GM13976 (cell line): ENCODE results near the gene MINAR1.

Experiments used
- DNase-seq: peaks from one replicate; pipeline ENCODE4 v3.0.0; 2012; ENCODE audit warnings: low spot score
- CTCF ChIP-seq: IDR thresholded peaks from 2 replicates; pipeline ENCODE4 v1.5.1; 2012; ENCODE audit warnings: borderline replicate concordance, mild to moderate bottlenecking; ENCODE audit not compliant: insufficient read depth; ENCODE audit errors: extremely low read depth, missing control alignments, control extremely low read depth
- in situ Hi-C: fragments of 300-500 bp; cut with MboI; formaldehyde crosslinking; loops from one replicate; pipeline ENCODE4 v1.12.0; 2022; ENCODE audit warnings: low sequenced_read_pairs, mixed read lengths, inconsistent platforms; ENCODE audit not compliant: unreplicated experiment

Gene MINAR1

GRCh38 chr15:79463043-79463780 is 31.1 kb downstream of the MINAR1 start:
- in situ Hi-C loops: no loop called here
- TF ChIP-seq CTCF: no peak
- DNase-seq: no peak

GRCh38 chr15:79463781-79464270 is 31.7 kb downstream of the MINAR1 start:
- TF ChIP-seq CTCF: no peak
- DNase-seq: no peak
- in situ Hi-C loops: no loop called here

GRCh38 chr15:79466488-79466887 is 34.4 kb downstream of the MINAR1 start:
- in situ Hi-C loops: no loop called here
- DNase-seq: no peak
- TF ChIP-seq CTCF: no peak

- TF ChIP-seq CTCF: no peak
- in situ Hi-C loops: no loop called here
- no peak for DNase-seq
These were observed 35.9 kb downstream of the MINAR1 start for GRCh38 chr15:79467865-79468586.

GRCh38 chr15:79472446-79472845 is 40.3 kb downstream of the MINAR1 start:
- no peak for DNase-seq
- in situ Hi-C loops: no loop called here
- no peak for TF ChIP-seq CTCF

GRCh38 chr15:79474252-79474651 is 42.1 kb downstream of the MINAR1 start:
- no peak for DNase-seq
- in situ Hi-C loops: no loop called here
- TF ChIP-seq CTCF: no peak
